Adipose tissue (tissue), 3 donors: ENCODE results near the gene ENDOV. TPM values are rescaled to one million over a fixed set of nuclear protein-coding genes. Genes with fewer than 3 reads are reported as not detected.

Source experiments
- H3K27ac ChIP-seq: one replicate; pipeline ENCODE4 v1.5.1; 2013; ENCODE audit warnings: low read depth, low read length
- WGBS, 3 donors: extraction: QIAGEN DNeasy Blood & Tissue Kit; methylation state at CpG; one replicate each; pipeline ENCODE4 v1.1.7; 2013; 5-methylcytosine and 5-hydroxymethylcytosine counted together
- polyA plus RNA-seq, 3 donors: library from polyadenylated mRNA; stranded (reverse); fragments of 200-250 nt; gene quantifications; one replicate each; pipeline ENCODE4 v1.2.3, GENCODE V29; 2013
- donor health status: healthy with polysubstance abuse.
- donor health status: Bipolar disorder and iron deficiency.
- donor health status: healthy.

The ENDOV gene
- 10 to 100 TPM; 10.3 to 19.8 (median 10.5) TPM for polyA plus RNA-seq

DNA sequence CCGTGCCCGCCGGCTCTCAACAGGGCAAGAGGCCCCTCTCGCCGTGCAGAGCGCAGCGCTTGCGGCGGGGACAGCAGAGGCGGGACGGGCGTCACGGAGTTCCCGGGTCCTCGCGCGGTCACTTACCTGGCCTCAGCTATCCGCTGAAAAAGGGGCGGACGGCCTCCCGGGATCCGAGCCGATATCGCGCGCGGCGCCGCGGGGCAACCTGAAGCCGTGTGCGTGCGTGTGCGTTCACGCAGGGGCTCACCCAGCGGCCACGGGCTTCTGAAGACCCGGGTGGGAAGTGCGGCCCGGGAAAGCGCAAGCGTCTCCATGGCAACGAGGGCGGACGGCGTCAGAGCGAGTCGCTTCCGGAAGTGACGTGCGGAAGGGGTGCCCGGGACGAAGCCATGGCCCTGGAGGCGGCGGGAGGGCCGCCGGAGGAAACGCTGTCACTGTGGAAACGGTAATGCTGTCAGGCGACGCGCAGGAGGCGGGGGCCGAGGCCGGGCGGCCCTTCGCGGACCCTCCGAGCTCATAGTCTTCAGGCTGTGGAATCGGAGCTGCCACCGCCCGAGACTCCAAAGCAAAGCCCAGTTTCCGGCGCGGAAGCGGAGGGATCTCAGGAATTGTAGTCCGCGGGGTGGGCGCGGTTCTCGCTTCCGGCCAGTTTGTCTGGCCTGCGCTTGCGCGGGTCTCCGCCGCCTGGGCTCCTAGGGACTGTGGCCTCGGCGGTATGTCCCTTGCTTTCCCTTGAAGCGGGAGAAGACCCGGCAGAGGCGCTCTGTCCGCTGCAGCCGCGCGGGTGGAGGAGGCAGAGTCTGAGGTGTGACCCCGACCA lies at the start of gene ENDOV:
Gene ENDOV (plus strand): TSS at position 365 of the 823 bp plus-strand sequence. CDS start 28 bp downstream, at position 393.
- 0 to 1% (median 0%) methylated on average over 92 to 97 of the region's 97 CpGs for WGBS, 3 donors
- no peak within 1 kb of the TSS for H3K27ac ChIP-seq

DNA sequence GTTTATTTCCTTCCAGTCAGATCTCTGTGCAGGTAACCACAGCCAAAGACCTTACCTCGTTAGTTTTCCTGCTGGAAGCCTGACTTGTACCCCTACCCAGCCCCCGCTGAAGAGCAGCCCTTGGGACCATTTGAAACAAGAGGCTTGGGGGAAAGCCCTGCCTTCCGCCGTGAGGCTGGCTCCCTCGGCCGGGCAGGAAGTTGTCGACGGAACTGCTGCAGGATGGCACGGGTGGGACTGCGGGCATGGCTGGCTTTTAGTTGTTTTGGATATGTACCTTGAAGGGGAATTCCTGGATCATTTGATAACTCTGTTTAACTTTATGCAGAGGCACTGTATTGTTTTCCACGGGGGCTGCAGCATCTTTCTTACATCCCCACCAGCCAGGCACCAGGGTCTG lies 49.0 kb upstream of the ENDOV start:
- 77 to 89% (median 82%) methylated on average over 11 of the region's 11 CpGs for WGBS, 3 donors
- H3K27ac ChIP-seq, result no peak overlapping the region

DNA sequence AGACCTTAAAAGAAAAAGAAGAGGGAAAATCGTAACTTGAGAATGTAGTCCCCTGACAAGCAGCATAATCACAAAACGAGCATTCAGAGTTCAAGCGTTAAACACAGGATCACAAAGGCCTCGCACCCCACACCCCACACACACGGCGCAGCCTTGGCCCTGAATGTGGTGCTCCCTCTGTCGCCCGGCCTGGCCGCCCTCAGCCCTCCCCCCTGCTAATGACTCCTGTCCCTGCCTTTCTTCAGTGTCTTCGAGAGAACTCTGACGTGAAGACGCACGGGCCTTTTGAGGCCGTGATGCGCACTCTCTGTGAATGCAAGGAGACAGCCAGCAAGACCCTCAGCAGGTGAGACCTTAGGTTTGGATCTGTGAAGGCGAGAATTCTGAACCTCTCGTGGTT lies 47.5 kb upstream of the ENDOV start:
- 89 to 91% (median 89%) methylated on average over 17 of the region's 17 CpGs for WGBS, 3 donors
- no peak overlapping the region for H3K27ac ChIP-seq

DNA sequence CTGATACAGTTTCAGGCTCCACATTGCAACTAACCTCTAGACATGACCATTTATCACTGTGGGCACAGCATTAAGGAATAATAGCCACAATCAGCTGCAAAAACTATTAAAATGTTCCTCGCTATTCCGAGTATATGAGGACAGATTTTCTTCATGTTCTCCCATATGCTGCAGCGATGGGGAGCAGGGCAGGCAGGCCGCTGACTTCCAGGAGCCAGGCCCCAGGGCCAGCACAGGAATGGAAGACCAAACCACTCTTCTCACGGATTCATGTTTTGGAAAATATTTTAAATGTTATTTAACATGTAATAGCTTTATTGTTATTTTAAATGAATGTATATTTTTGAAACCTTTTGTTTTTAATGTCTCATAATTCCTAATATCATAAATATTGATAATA lies 43.8 kb upstream of the ENDOV start:
- no peak overlapping the region for H3K27ac ChIP-seq
- 86 to 95% (median 94%) methylated on average over 5 of the region's 5 CpGs for WGBS, 3 donors

DNA sequence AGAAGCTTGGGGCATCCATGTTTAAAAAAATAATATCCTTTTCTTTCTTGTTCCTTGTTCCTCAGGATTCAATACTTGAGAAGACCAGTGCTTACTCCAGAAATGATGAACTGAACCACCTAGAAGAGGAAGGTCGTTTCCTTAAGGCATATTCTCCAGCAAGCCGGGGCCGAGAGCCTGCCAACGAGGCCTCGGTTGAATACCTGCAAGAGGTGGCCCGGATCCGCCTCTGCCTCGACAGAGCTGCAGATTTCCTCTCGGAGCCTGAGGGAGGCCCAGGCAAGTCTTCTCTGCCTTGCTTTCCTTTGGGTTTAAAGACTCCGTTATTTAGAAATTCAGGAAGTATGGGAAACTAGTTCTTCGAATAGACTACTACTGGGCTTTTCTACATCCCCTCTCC lies 42.5 kb upstream of the ENDOV start:
- WGBS, 3 donors, result 89 to 94% (median 92%) methylated on average over 11 of the region's 11 CpGs
- H3K27ac ChIP-seq, result no peak overlapping the region

DNA sequence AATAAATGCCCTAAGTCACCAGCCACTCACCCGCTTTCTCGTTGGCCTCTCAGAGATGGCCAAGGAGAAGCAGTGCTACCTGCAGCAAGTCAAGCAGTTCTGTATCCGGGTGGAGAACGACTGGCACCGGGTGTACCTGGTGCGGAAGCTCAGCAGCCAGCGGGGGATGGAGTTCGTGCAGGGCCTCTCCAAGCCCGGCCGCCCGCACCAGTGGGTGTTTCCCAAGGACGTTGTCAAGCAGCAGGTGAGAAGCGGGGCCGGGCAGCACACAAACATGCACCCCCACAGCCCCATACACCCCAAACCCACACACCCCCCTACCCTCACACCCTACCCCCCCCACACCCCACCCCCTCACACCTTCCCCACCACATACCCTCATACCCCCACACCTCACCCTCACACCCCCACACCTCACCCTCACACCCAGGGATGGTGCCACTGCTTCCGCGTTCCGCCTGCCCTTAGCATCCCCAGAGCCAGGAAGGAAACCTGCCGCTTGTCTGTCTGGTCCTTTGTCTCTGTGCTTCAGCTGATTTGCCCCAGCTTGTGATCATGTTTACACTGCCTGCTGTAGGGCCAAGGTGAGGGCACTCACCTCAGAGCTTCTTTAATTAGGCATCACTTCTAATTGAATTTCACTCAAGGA lies 41.9 kb upstream of the ENDOV start:
- WGBS, 3 donors, result 86 to 95% (median 93%) methylated on average over 18 of the region's 18 CpGs
- H3K27ac ChIP-seq, result no peak overlapping the region

DNA sequence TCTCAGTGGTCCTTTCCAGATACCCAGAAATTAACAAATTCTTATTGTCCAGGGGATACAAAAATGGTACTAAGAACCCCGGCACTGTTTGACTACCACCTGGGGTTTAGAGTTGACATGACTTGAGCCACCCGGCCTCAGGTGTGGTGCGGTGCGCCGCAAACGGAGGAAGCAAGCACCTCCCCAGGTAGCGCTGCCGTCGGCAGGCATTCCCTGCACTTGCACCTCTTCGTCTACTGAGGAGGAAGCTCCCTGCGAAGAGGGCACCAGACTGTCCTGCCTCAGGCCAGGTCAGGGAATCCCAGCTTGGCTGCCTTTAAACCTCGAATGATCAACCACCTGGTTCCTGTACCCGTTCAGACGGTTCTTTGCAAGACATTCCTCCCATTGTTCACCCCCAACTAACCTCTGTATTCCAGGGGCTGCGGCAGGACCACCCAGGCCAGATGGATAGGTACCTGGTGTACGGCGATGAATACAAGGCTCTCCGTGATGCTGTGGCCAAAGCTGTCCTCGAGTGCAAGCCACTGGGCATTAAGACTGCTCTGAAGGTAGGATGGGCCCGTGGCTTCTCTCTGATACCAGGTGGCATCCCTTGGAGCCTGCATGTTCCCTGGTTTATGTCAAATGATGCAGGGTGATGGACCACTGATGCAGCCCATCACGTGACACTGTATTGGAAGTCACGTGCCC lies 40.8 kb upstream of the ENDOV start:
- 90 to 94% (median 92%) methylated on average over 22 of the region's 22 CpGs for WGBS, 3 donors
- no peak overlapping the region for H3K27ac ChIP-seq

DNA sequence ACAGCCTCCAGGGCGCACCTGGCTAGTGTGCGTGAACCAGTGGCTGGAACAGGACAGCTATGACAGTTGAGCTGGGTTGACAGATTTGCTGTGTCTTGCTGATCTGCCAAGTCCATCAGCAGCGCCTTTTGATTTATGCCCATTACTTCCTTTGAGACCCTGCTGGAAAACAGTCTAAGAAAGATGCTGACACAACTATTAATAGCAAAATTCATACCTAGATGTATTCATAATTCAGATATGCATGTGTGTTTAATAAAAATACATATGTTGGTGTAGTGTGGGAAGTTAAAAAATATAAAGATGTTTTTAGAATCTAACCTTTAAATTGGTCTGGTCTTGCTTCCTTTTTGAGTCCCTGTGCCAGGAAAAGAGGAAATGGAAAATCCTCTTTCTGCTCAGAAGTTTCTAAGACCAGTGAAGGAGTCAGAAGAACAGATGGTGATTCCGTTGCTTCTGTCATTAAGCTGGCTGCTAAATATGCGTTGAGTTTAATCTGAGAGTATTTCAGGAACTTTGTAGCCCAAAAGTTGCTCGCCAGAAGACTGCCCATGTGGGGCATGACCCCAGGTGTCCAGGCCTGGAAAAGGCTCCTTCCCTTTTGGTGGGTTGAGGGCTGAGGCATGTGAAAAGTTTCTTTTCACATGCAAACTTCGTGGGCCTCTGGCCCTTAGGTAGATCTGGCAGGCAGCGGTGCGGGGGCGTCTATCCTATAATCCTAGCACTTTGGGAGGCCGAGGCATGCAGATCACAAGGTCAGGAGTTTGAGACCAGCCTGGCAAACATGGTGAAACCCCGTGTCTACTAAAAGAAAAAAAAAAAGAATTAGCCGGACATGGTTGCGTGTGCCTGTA lies 40.0 kb upstream of the ENDOV start:
- no peak overlapping the region for H3K27ac ChIP-seq
- 81 to 82% (median 82%) methylated on average over 14 of the region's 14 CpGs for WGBS, 3 donors

DNA sequence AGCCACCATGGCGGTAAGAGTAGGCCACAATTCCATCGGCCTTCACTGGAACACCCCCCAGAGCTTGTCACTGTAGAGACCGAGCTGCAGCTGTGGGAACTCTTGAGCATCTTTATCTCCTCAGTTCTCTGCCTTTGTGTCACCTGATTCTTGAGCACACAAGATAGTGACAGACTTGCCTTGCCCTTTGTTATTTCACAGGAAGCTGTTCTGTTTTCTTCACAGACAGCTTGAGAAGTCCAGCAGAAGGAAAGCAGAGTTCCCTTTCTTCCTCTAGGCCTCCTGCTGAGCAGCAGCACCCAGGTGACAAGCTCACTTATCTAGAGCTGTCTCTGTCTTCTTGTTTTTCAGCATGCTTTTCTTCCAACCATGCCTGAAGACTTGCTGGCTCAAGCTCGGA lies 38.4 kb upstream of the ENDOV start:
- H3K27ac ChIP-seq, result no peak overlapping the region
- WGBS, 3 donors, result 92 to 96% (median 94%) methylated on average over 4 of the region's 4 CpGs

DNA sequence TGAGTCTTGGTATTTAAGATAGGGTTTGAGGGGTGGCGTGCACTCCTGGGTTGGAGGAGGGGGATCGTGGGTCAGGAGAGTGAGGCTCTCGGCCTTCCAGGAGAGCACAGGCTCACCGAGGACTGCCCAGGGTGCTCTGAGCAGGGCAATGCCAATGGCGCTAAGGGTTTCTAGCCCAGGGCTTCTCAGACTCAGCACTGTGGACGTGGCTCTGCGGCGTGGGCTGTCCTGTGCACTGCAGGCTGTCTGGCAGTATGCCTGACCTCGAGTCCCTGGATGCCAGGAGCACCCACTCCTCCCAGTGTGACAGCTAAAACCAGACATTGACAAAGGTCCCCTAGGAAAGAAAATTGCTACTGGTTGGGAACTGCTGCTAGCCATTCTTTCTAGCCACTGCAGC lies 37.2 kb upstream of the ENDOV start:
- 89 to 93% (median 93%) methylated on average over 9 of the region's 9 CpGs for WGBS, 3 donors

DNA sequence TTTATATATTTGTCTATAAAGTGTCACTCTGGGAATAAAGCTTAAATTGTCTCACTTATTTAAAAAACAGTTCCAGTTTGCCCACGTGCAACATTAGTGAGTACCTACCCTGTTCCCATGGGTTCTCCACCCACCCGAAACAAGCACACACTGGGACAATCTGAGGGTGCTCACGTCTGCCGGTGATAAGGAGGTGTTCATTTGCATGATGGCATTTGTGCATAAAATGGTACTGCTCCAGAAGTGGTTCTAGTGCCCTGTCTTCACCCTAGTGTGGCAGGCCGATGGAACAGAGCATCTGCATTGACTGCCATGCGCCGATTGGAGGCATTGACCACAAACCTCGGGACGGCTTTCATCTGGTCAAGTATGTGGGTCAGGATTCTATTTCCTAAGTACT lies 35.6 kb upstream of the ENDOV start:
- 89 to 93% (median 93%) methylated on average over 9 of the region's 9 CpGs for WGBS, 3 donors
- no peak overlapping the region for H3K27ac ChIP-seq

More for the DNA sequence above, 37.2 kb upstream of the ENDOV start:
- no peak overlapping the region for H3K27ac ChIP-seq

DNA sequence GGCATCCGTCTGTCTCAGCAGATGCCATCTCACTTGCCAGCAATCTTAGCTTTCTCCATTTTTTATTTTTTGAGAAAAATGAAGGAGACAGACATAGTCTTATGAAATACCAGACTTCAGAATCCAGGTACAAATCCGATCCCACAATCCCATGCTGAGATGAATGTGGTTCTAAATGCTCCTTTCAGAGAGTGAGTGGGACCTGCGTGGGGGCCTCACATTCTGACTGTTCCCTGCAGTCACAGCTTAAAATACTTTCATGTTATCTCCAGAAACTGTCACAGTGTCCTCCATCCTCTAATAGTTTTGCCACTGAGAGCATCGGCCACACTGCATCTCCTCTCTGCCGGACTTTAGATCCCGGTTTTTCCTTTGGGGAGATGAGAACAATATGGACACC lies 34.9 kb upstream of the ENDOV start:
- H3K27ac ChIP-seq, result no peak overlapping the region
- WGBS, 3 donors, result 94 to 96% (median 96%) methylated on average over 6 of the region's 6 CpGs

DNA sequence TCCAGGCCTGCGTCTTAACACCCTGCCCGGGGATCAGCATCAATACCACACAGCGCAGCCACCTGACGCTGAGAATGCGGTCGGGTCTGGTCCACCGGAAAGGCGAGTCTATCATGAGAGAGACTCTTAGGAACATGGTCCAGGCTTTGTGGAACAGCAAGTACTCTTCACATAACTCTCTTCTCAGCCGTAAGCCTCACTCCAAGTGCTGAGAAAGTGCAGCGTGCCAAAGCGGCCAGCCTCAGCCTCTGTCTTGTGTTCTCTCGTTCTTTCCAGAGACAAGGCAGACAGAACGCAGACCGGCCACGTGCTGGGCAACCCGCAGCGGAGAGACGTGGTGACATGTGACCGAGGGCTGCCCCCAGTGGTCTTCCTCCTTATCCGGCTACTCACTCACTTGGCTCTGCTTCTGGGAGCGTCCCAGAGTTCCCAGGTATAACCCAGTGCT lies 34.4 kb upstream of the ENDOV start:
- H3K27ac ChIP-seq, result no peak overlapping the region
- 88 to 90% (median 89%) methylated on average over 21 of the region's 21 CpGs for WGBS, 3 donors

DNA sequence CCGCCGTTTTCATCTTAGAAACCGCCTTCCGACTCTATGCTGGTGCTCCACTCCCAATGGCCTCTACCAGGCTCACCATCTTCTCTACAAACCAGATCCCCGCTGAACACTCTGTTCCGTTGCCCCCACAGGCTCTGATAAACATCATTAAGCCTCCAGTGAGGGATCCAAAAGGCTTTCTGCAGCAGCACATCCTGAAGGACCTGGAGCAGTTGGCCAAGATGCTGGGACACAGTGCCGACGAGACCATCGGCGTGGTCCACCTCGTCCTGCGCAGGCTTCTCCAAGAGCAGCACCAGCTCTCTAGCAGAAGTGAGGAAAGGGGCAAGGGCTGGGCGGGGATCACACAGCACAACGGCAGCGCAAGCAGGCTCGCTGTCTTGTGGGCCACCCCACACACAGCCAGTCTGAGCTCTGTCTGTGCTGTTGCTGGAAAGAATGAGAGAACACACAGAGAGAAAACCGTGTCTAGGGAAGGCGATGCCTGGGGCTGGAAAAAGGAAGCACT lies 33.5 kb upstream of the ENDOV start:
- 93 to 95% (median 94%) methylated on average over 18 of the region's 18 CpGs for WGBS, 3 donors
- no peak overlapping the region for H3K27ac ChIP-seq

DNA sequence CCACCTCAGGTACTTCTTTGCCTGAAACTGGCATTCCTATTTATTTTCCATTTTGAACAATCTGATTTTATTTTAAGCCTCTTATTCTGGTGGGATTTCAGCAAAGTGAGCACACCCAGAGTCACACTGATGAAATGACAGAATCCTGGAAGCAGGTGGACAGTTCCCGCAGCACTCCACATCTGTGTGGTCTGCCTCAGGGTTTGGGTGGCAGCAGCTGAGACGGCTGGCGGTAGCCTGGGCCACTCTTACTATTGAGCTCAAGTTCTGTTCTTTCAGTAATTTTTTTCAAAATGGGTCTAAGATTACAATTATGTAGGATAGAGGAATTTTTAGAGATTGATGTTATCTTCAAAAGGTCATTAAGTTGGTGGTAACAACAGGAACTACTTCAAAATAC lies 32.5 kb upstream of the ENDOV start:
- H3K27ac ChIP-seq, result no peak overlapping the region
- 78 to 94% (median 93%) methylated on average over 3 of the region's 3 CpGs for whole genome bisulfite sequencing, 3 donors

DNA sequence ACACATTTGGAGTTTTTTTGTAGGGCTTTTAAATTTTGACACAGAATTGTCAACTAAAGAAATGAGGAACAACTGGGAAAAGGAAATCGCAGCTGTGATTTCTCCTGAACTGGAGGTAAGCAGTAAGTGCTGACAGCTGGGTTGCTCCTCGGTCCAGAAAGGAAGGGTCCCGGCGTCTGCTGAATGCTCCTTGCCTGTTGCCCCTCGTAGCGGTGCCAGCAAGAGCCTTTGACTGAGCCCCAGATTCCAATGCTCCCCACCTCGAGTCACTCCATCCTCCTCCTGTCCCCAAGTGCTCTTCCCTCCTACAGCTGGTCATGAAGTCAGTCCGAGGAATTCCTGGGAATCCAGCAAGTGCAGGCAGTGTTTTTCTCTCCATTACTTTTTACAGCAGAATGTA lies 32.0 kb upstream of the ENDOV start:
- WGBS, 3 donors, result 85 to 92% (median 91%) methylated on average over 8 of the region's 8 CpGs
- H3K27ac ChIP-seq, result no peak overlapping the region

DNA sequence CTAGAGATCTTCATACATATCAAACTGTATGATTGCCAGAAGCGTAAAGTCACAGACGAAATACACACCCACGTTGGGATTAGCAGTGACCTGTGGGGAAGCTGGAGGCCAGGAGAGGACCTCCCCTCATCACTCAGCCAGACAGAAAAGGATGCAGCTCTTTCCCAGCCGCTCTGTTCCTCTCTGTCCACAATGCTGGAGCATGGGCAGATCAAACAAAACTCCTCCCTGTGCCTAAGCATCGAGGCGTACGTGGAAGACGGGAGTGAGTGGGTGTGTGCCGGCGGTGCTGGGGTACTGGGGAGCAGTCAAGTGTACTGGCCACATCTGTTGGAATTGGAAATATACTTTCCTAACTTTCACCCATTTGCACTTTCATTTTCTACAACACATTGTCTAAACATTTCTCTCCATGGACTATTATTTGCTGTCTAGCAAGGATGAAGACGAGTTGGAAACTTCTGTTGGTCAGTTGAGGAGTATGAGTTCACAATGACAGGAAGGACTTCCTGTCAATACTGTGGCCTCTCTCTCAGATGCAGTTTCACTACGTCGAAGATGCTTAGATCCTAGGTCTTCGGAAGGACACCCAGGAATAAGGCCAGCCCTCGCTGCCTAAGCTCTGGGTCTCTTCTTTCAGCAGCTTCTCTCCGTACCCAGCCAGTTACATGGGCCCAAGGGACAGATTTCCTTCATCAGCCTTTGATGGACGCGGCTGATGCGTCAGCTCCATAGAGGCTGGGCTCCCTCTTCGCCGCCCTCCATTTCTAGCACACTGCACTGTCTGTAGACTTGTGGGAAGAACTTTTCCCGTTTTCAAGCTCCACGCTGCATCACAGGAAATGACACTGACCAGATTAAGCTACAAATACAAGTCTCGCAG lies 30.6 kb upstream of the ENDOV start:
- H3K27ac ChIP-seq, result no peak overlapping the region
- WGBS, 3 donors, result 81 to 87% (median 83%) methylated on average over 24 of the region's 24 CpGs
